Measurements from ENCODE around the gene FRMD4A. TPM values are rescaled to one million over a fixed set of nuclear protein-coding genes. Genes with fewer than 3 reads are reported as not detected.

The FRMD4A gene
- total RNA-seq, 1 experiment from 2014 or later = not detected

GRCh38 chr10:13684252-13684791, 646.4 kb downstream of the FRMD4A start:
- no peak overlapping the region for H3K4me3 ChIP-seq (ENCODE audit: low read length)
- no peaks in the 10 kb centered on the region for H3K9me2 ChIP-seq (replicated peaks; ENCODE audit: insufficient read depth, low read length)
- no peaks in the 10 kb centered on the region for H3K36me3 ChIP-seq (ENCODE audit: insufficient read depth, low read length)
- H3K4me2 ChIP-seq (ENCODE audit: low read depth, low read length, poor library complexity, severe bottlenecking) = no peak overlapping the region
- H3K27me3 ChIP-seq (ENCODE audit: low read length) = no peaks in the 10 kb centered on the region
- no peak for DNase-seq
- no peak overlapping the region for H3K9ac ChIP-seq (ENCODE audit: low read length)
- H3K4me1 ChIP-seq (ENCODE audit: low read length) = no peaks in the 10 kb centered on the region
- no peak overlapping the region for H2AFZ ChIP-seq (ENCODE audit: low read length)
- H4K20me1 ChIP-seq (ENCODE audit: insufficient read depth, low read depth, low read length) = no peaks in the 10 kb centered on the region
- H3K9me3 ChIP-seq (ENCODE audit: low read length) = no peaks in the 10 kb centered on the region
- H3K79me2 ChIP-seq (ENCODE audit: low read length) = no peaks in the 10 kb centered on the region
- no peak overlapping the region for H3K27ac ChIP-seq (ENCODE audit: low read length)

- Histone ChIP-seq H3K36me3 (ENCODE audit: insufficient read depth, low read length) (no peaks in the 10 kb centered on the region), H3K4me1 (ENCODE audit: low read length) (no peaks in the 10 kb centered on the region), H3K27me3 (ENCODE audit: low read length) (no peaks in the 10 kb centered on the region), H3K9me3 (ENCODE audit: low read length) (no peaks in the 10 kb centered on the region), H3K79me2 (ENCODE audit: low read length) (no peaks in the 10 kb centered on the region), H3K4me3 (ENCODE audit: low read length) (no peak overlapping the region), H3K4me2 (ENCODE audit: low read depth, low read length, poor library complexity, severe bottlenecking) (no peak overlapping the region), H2AFZ (ENCODE audit: low read length) (no peak overlapping the region), H3K9ac (ENCODE audit: low read length) (no peak overlapping the region), H4K20me1 (ENCODE audit: insufficient read depth, low read depth, low read length) (no peaks in the 10 kb centered on the region), H3K9me2 (replicated peaks; ENCODE audit: insufficient read depth, low read length) (no peaks in the 10 kb centered on the region), H3K27ac (ENCODE audit: low read length) (no peak overlapping the region)
- no peak for DNase-seq
Measured at GRCh38 chr10:13683017-13683416, 647.7 kb downstream of the FRMD4A start.

GRCh38 chr10:13681960-13682359, 648.8 kb downstream of the FRMD4A start:
- Histone ChIP-seq H3K4me3 (ENCODE audit: low read length) (no peak overlapping the region), H3K9ac (ENCODE audit: low read length) (no peak overlapping the region), H3K27me3 (ENCODE audit: low read length) (no peaks in the 10 kb centered on the region), H3K9me2 (replicated peaks; ENCODE audit: insufficient read depth, low read length) (no peaks in the 10 kb centered on the region), H3K79me2 (ENCODE audit: low read length) (no peaks in the 10 kb centered on the region), H3K4me2 (ENCODE audit: low read depth, low read length, poor library complexity, severe bottlenecking) (no peak overlapping the region), H3K27ac (ENCODE audit: low read length) (no peak overlapping the region), H3K36me3 (ENCODE audit: insufficient read depth, low read length) (no peaks in the 10 kb centered on the region), H3K4me1 (ENCODE audit: low read length) (no peaks in the 10 kb centered on the region), H2AFZ (ENCODE audit: low read length) (no peak overlapping the region), H4K20me1 (ENCODE audit: insufficient read depth, low read depth, low read length) (no peaks in the 10 kb centered on the region), H3K9me3 (ENCODE audit: low read length) (no peaks in the 10 kb centered on the region)
- DNase-seq = no peak

GRCh38 chr10:13681528-13681927, 649.2 kb downstream of the FRMD4A start:
- H3K4me1 ChIP-seq (ENCODE audit: low read length) = no peaks in the 10 kb centered on the region
- H3K4me3 ChIP-seq (ENCODE audit: low read length) = no peak overlapping the region
- H3K36me3 ChIP-seq (ENCODE audit: insufficient read depth, low read length) = no peaks in the 10 kb centered on the region
- no peak for DNase-seq
- H3K79me2 ChIP-seq (ENCODE audit: low read length) = no peaks in the 10 kb centered on the region
- no peak overlapping the region for H3K4me2 ChIP-seq (ENCODE audit: low read depth, low read length, poor library complexity, severe bottlenecking)
- H3K9ac ChIP-seq (ENCODE audit: low read length) = no peak overlapping the region
- no peaks in the 10 kb centered on the region for H3K9me3 ChIP-seq (ENCODE audit: low read length)
- H2AFZ ChIP-seq (ENCODE audit: low read length) = no peak overlapping the region
- no peaks in the 10 kb centered on the region for H4K20me1 ChIP-seq (ENCODE audit: insufficient read depth, low read depth, low read length)
- H3K27ac ChIP-seq (ENCODE audit: low read length) = no peak overlapping the region
- H3K27me3 ChIP-seq (ENCODE audit: low read length) = no peaks in the 10 kb centered on the region
- no peaks in the 10 kb centered on the region for H3K9me2 ChIP-seq (replicated peaks; ENCODE audit: insufficient read depth, low read length)

GRCh38 chr10:13681095-13681494, 649.6 kb downstream of the FRMD4A start:
- Histone ChIP-seq H2AFZ (ENCODE audit: low read length) (no peak overlapping the region), H3K27me3 (ENCODE audit: low read length) (no peaks in the 10 kb centered on the region), H3K9ac (ENCODE audit: low read length) (no peak overlapping the region), H3K4me3 (ENCODE audit: low read length) (no peak overlapping the region), H4K20me1 (ENCODE audit: insufficient read depth, low read depth, low read length) (no peaks in the 10 kb centered on the region), H3K9me3 (ENCODE audit: low read length) (no peaks in the 10 kb centered on the region), H3K27ac (ENCODE audit: low read length) (no peak overlapping the region), H3K9me2 (replicated peaks; ENCODE audit: insufficient read depth, low read length) (no peaks in the 10 kb centered on the region), H3K79me2 (ENCODE audit: low read length) (no peaks in the 10 kb centered on the region), H3K36me3 (ENCODE audit: insufficient read depth, low read length) (no peaks in the 10 kb centered on the region), H3K4me2 (ENCODE audit: low read depth, low read length, poor library complexity, severe bottlenecking) (no peak overlapping the region), H3K4me1 (ENCODE audit: low read length) (no peaks in the 10 kb centered on the region)
- DNase-seq = no peak

GRCh38 chr10:13678101-13678843, 652.5 kb downstream of the FRMD4A start:
- Histone ChIP-seq H3K4me3 (ENCODE audit: low read length) (no peak overlapping the region), H2AFZ (ENCODE audit: low read length) (no peak overlapping the region), H3K36me3 (ENCODE audit: insufficient read depth, low read length) (no peaks in the 10 kb centered on the region), H3K9me3 (ENCODE audit: low read length) (no peaks in the 10 kb centered on the region), H3K79me2 (ENCODE audit: low read length) (no peaks in the 10 kb centered on the region), H3K4me2 (ENCODE audit: low read depth, low read length, poor library complexity, severe bottlenecking) (no peak overlapping the region), H3K4me1 (ENCODE audit: low read length) (no peaks in the 10 kb centered on the region), H3K9ac (ENCODE audit: low read length) (no peak overlapping the region), H4K20me1 (ENCODE audit: insufficient read depth, low read depth, low read length) (no peaks in the 10 kb centered on the region), H3K27ac (ENCODE audit: low read length) (no peak overlapping the region), H3K27me3 (ENCODE audit: low read length) (no peaks in the 10 kb centered on the region), H3K9me2 (replicated peaks; ENCODE audit: insufficient read depth, low read length) (no peaks in the 10 kb centered on the region)
- DNase-seq = no peak

- Histone ChIP-seq H3K4me2 (ENCODE audit: low read depth, low read length, poor library complexity, severe bottlenecking) (no peak overlapping the region), H3K9ac (ENCODE audit: low read length) (no peak overlapping the region), H3K36me3 (ENCODE audit: insufficient read depth, low read length) (no peaks in the 10 kb centered on the region), H3K9me3 (ENCODE audit: low read length) (no peaks in the 10 kb centered on the region), H3K27me3 (ENCODE audit: low read length) (no peaks in the 10 kb centered on the region), H3K27ac (ENCODE audit: low read length) (no peak overlapping the region), H4K20me1 (ENCODE audit: insufficient read depth, low read depth, low read length) (no peaks in the 10 kb centered on the region), H3K4me3 (ENCODE audit: low read length) (no peak overlapping the region), H3K4me1 (ENCODE audit: low read length) (no peaks in the 10 kb centered on the region), H3K79me2 (ENCODE audit: low read length) (no peaks in the 10 kb centered on the region), H2AFZ (ENCODE audit: low read length) (no peak overlapping the region), H3K9me2 (replicated peaks; ENCODE audit: insufficient read depth, low read length) (no peaks in the 10 kb centered on the region)
- DNase-seq = no peak
Measured at GRCh38 chr10:13674645-13675588, 655.8 kb downstream of the FRMD4A start.

- H3K4me2 ChIP-seq (ENCODE audit: low read depth, low read length, poor library complexity, severe bottlenecking) = no peak overlapping the region
- H3K36me3 ChIP-seq (ENCODE audit: insufficient read depth, low read length) = no peaks in the 10 kb centered on the region
- H3K9ac ChIP-seq (ENCODE audit: low read length) = no peak overlapping the region
- no peaks in the 10 kb centered on the region for H4K20me1 ChIP-seq (ENCODE audit: insufficient read depth, low read depth, low read length)
- H2AFZ ChIP-seq (ENCODE audit: low read length) = no peak overlapping the region
- no peak overlapping the region for H3K27ac ChIP-seq (ENCODE audit: low read length)
- no peaks in the 10 kb centered on the region for H3K27me3 ChIP-seq (ENCODE audit: low read length)
- no peaks in the 10 kb centered on the region for H3K79me2 ChIP-seq (ENCODE audit: low read length)
- DNase-seq = no peak
- H3K9me2 ChIP-seq (replicated peaks; ENCODE audit: insufficient read depth, low read length) = no peaks in the 10 kb centered on the region
- no peak overlapping the region for H3K4me3 ChIP-seq (ENCODE audit: low read length)
- no peaks in the 10 kb centered on the region for H3K9me3 ChIP-seq (ENCODE audit: low read length)
- H3K4me1 ChIP-seq (ENCODE audit: low read length) = no peaks in the 10 kb centered on the region
Measured at GRCh38 chr10:13673156-13673555, 657.6 kb downstream of the FRMD4A start.

Measured in Karpas-422 (cell line).